PC-9 (cell line): Measurements from ENCODE around the gene PKD2L2.

ENCODE experiments used
- CTCF ChIP-seq: fragments of 200-600 bp; sonication (generic); conservative IDR thresholded peaks from 2 replicates; pipeline ENCODE4 v1.6.1; 2017; ENCODE audit warnings: mixed run types, antibody characterized with exemption, mild to moderate bottlenecking, moderate library complexity
- EZH2 ChIP-seq: fragments of 200-600 bp; sonication (generic); IDR thresholded peaks from 2 replicates; pipeline ENCODE4 v1.8.0; 2017; ENCODE audit warnings: antibody characterized with exemption, low read depth

GRCh38 chr5:137957948-137958347, 68.7 kb downstream of the PKD2L2 start:
- TF ChIP-seq CTCF (no peak), EZH2 (no peak)
